PFSK-1 (cell line): ENCODE data around the gene ECM1.

Source experiments
- FOXP2 ChIP-seq: optimal IDR thresholded peaks from 2 replicates; pipeline ENCODE3; 2011; ENCODE audit warnings: borderline replicate concordance, control low read depth, inconsistent platforms; ENCODE audit not compliant: insufficient read depth; ENCODE audit errors: extremely low read length, extremely low read depth
- POLR2AphosphoS5 ChIP-seq: IDR thresholded peaks from 2 replicates; pipeline ENCODE4 v1.6.1; 2012; ENCODE audit warnings: low read depth, mild to moderate bottlenecking, control low read depth, low read length, moderate library complexity
- REST ChIP-seq, 2 experiments: IDR thresholded peaks; 2 replicates each; pipeline versions ENCODE4 v1.6.1 to v1.8.0; 2011 to 2012; ENCODE audit warnings: low read depth in 2 of 2, low read length in 2 of 2, control low read depth in 1 of 2, inconsistent platforms in 1 of 2, mild to moderate bottlenecking in 1 of 2, moderate library complexity in 1 of 2; ENCODE audit not compliant: insufficient read depth in 1 of 2
- SIN3A ChIP-seq: IDR thresholded peaks from 2 replicates; pipeline ENCODE4 v1.6.1; 2012; ENCODE audit warnings: mild to moderate bottlenecking, low read length, moderate library complexity, borderline replicate concordance; ENCODE audit not compliant: insufficient read depth
- TAF1 ChIP-seq: IDR thresholded peaks from 2 replicates; pipeline ENCODE4 v1.6.1; 2012; ENCODE audit warnings: low read length, control low read depth, borderline replicate concordance; ENCODE audit not compliant: insufficient read depth

The ECM1 gene

GRCh38 chr1:150487763-150488115, 20.2 kb upstream of the ECM1 start:
- TF ChIP-seq FOXP2 (no peak), POLR2AphosphoS5 (no peak), REST (IDR thresholded peaks at IDR 0.05; ENCODE audit: insufficient read depth in 1 of 2, low read depth in 2 of 2, low read length in 2 of 2) (no peak), TAF1 (no peak), SIN3A (no peak)

GRCh38 chr1:150493175-150493574, 14.7 kb upstream of the ECM1 start:
- no peak for TF ChIP-seq SIN3A
- TF ChIP-seq REST (IDR thresholded peaks at IDR 0.05; ENCODE audit: insufficient read depth in 1 of 2, low read depth in 2 of 2, low read length in 2 of 2), result no peak
- TF ChIP-seq TAF1, result no peak
- no peak for TF ChIP-seq FOXP2
- no peak for TF ChIP-seq POLR2AphosphoS5

- no peak for TF ChIP-seq SIN3A
- no peak for TF ChIP-seq TAF1
- no peak for TF ChIP-seq POLR2AphosphoS5
Observed at GRCh38 chr1:150498342-150498741, 9.6 kb upstream of the ECM1 start.

GRCh38 chr1:150505431-150505830, 2.5 kb upstream of the ECM1 start:
- TF ChIP-seq FOXP2, result no peak
- no peak for TF ChIP-seq REST (IDR thresholded peaks at IDR 0.05; ENCODE audit: insufficient read depth in 1 of 2, low read depth in 2 of 2, low read length in 2 of 2)
- TF ChIP-seq POLR2AphosphoS5, result no peak
- no peak for TF ChIP-seq SIN3A
- no peak for TF ChIP-seq TAF1

GRCh38 chr1:150508982-150509381, 1.1 kb downstream of the ECM1 start:
- TF ChIP-seq FOXP2, result no peak
- TF ChIP-seq REST (IDR thresholded peaks at IDR 0.05; ENCODE audit: insufficient read depth in 1 of 2, low read depth in 2 of 2, low read length in 2 of 2), result no peak
- TF ChIP-seq TAF1, result no peak
- TF ChIP-seq SIN3A, result no peak
- no peak for TF ChIP-seq POLR2AphosphoS5
